AG04449 (cell line): ENCODE results near the gene ITIH5.

Experiments used
- CTCF ChIA-PET: fragments of 350-600 bp; formaldehyde crosslinking; extraction: SDS; loops from one replicate; lab custom pipeline; 2021; ENCODE audit warnings: antibody characterized with exemption; lab: Yijun Ruan, JAX
- POLR2A ChIA-PET: fragments of 400-600, 350-600 bp; formaldehyde crosslinking; extraction: SDS; loops from one replicate; lab custom pipeline; 2020; ENCODE audit warnings: antibody characterized with exemption, inconsistent platforms; lab: Yijun Ruan, JAX
- DNase-seq: peaks from one replicate; pipeline ENCODE4 v3.0.0-alpha.2; 2010; ENCODE audit warnings: low read depth, low spot score
- H3K4me3 ChIP-seq: 2 replicates; pipeline ENCODE4 v1.5.1; 2011; ENCODE audit warnings: low read depth, mild to moderate bottlenecking, control low read depth, low read length
- CTCF ChIP-seq: IDR thresholded peaks from one replicate; pipeline ENCODE4 v1.5.1; 2011; ENCODE audit warnings: mild to moderate bottlenecking, moderate library complexity, low read length, control low read depth, inconsistent platforms; ENCODE audit not compliant: insufficient read depth; ENCODE audit errors: missing control alignments

The ITIH5 gene

GRCh38 chr10:7563368-7563767, 103.4 kb downstream of the ITIH5 start:
- H3K4me3 ChIP-seq, result no peak overlapping the region
- no peak for TF ChIP-seq CTCF
- CTCF ChIA-PET, result no interaction called here
- POLR2A ChIA-PET, result no interaction called here
- no peak for DNase-seq

GRCh38 chr10:7561985-7562384, 104.8 kb downstream of the ITIH5 start:
- CTCF ChIA-PET, result no interaction called here
- H3K4me3 ChIP-seq, result no peak overlapping the region
- no peak for DNase-seq
- POLR2A ChIA-PET, result no interaction called here
- no peak for TF ChIP-seq CTCF

GRCh38 chr10:7561216-7561893, 105.4 kb downstream of the ITIH5 start:
- ChIA-PET POLR2A (no interaction called here), CTCF (interaction anchor here (1.0 kb wide), 1 partner anchor 1647 kb away, joined by 3 read pairs; no protein-coding TSS in a partner anchor)

GRCh38 chr10:7560519-7560918, 106.2 kb downstream of the ITIH5 start:
- CTCF ChIA-PET, result interaction anchor here (1.0 kb wide), 1 partner anchor 1648 kb away, joined by 3 read pairs; no protein-coding TSS in a partner anchor
- no peak for DNase-seq
- POLR2A ChIA-PET, result no interaction called here
- TF ChIP-seq CTCF, result no peak
- no peak overlapping the region for H3K4me3 ChIP-seq

More at GRCh38 chr10:7561216-7561893, 105.4 kb downstream of the ITIH5 start:
- no peak for DNase-seq
- H3K4me3 ChIP-seq, result no peak overlapping the region
- no peak for TF ChIP-seq CTCF

GRCh38 chr10:7559386-7559785, 107.4 kb downstream of the ITIH5 start:
- TF ChIP-seq CTCF, result no peak
- H3K4me3 ChIP-seq, result no peak overlapping the region
- CTCF ChIA-PET, result no interaction called here
- DNase-seq, result no peak
- POLR2A ChIA-PET, result no interaction called here

GRCh38 chr10:7558036-7558435, 108.7 kb downstream of the ITIH5 start:
- no peak for DNase-seq
- no peak for TF ChIP-seq CTCF
- no peak overlapping the region for H3K4me3 ChIP-seq
- CTCF ChIA-PET, result no interaction called here
- POLR2A ChIA-PET, result no interaction called here
